KMS-11 (cell line): Measurements from ENCODE around the gene ITGA8.

Experiments used
- H2AFZ ChIP-seq: fragments of 200-600 bp; sonication (generic); 2 replicates; pipeline ENCODE4 v1.6.1; 2016; ENCODE audit warnings: antibody characterized with exemption, mixed run types, low read depth
- H3K27ac ChIP-seq: fragments of 200-600 bp; sonication (generic); 2 replicates; pipeline ENCODE4 v1.6.1; 2016; ENCODE audit warnings: mild to moderate bottlenecking, mixed run types
- H3K27me3 ChIP-seq: fragments of 200-600 bp; sonication (generic); 2 replicates; pipeline ENCODE4 v1.6.1; 2017; ENCODE audit warnings: mild to moderate bottlenecking, low read depth, mixed run types, moderate library complexity; ENCODE audit not compliant: insufficient read depth
- H3K36me3 ChIP-seq: fragments of 200-600 bp; sonication (generic); 2 replicates; pipeline ENCODE4 v1.6.1; 2017; ENCODE audit warnings: mild to moderate bottlenecking, mixed run types; ENCODE audit not compliant: insufficient read depth
- H3K4me1 ChIP-seq: fragments of 200-600 bp; sonication (generic); 2 replicates; pipeline ENCODE4 v1.6.1; 2016; ENCODE audit warnings: mild to moderate bottlenecking, low read depth, mixed run types; ENCODE audit not compliant: poor library complexity, severe bottlenecking
- H3K4me2 ChIP-seq: fragments of 200-600 bp; sonication (generic); 2 replicates; pipeline ENCODE4 v1.7.0; 2016; ENCODE audit warnings: mild to moderate bottlenecking, mixed run types
- H3K4me3 ChIP-seq: fragments of 200-600 bp; sonication (generic); IDR thresholded peaks from 2 replicates; pipeline ENCODE4 v1.6.1; 2017; ENCODE audit warnings: low read depth, low read length, mixed read lengths; ENCODE audit not compliant: insufficient read depth
- H3K79me2 ChIP-seq: fragments of 200-600 bp; sonication (generic); 2 replicates; pipeline ENCODE4 v1.6.1; 2016; ENCODE audit warnings: low read depth, mixed run types; ENCODE audit not compliant: insufficient read depth
- H3K9ac ChIP-seq: fragments of 200-600 bp; sonication (generic); 2 replicates; pipeline ENCODE4 v1.6.1; 2016; ENCODE audit warnings: mild to moderate bottlenecking, mixed run types
- H4K20me1 ChIP-seq: fragments of 200-600 bp; sonication (generic); 2 replicates; pipeline ENCODE4 v1.6.1; 2016; ENCODE audit warnings: mild to moderate bottlenecking, mixed run types; ENCODE audit not compliant: insufficient read depth
- CTCF ChIP-seq: fragments of 200-600 bp; sonication (generic); conservative IDR thresholded peaks from 2 replicates; pipeline ENCODE4 v1.6.1; 2017; ENCODE audit warnings: low read depth, mild to moderate bottlenecking, antibody characterized with exemption, low read length, moderate library complexity, mixed read lengths

The ITGA8 gene

GRCh38 chr10:15703944-15704580 lies 15.7 kb downstream of the ITGA8 start:
- H3K4me3 ChIP-seq = no peak overlapping the region
- H3K27me3 ChIP-seq = no peaks in the 10 kb centered on the region
- no peaks in the 10 kb centered on the region for H4K20me1 ChIP-seq
- no peak overlapping the region for H3K9ac ChIP-seq
- no peak for TF ChIP-seq CTCF
- H2AFZ ChIP-seq = no peak overlapping the region
- H3K4me2 ChIP-seq = no peak overlapping the region
- no peaks in the 10 kb centered on the region for H3K79me2 ChIP-seq
- H3K4me1 ChIP-seq = peaks cover 14% of the 10 kb centered on the region
- no peak overlapping the region for H3K27ac ChIP-seq
- no peaks in the 10 kb centered on the region for H3K36me3 ChIP-seq

GRCh38 chr10:15703151-15703880 lies 16.4 kb downstream of the ITGA8 start:
- Histone ChIP-seq H3K27ac (no peak overlapping the region), H2AFZ (no peak overlapping the region), H4K20me1 (no peaks in the 10 kb centered on the region), H3K4me2 (no peak overlapping the region), H3K9ac (no peak overlapping the region), H3K27me3 (no peaks in the 10 kb centered on the region), H3K4me3 (no peak overlapping the region), H3K36me3 (no peaks in the 10 kb centered on the region), H3K4me1 (peaks cover 14% of the 10 kb centered on the region), H3K79me2 (no peaks in the 10 kb centered on the region)
- TF ChIP-seq CTCF = no peak

GRCh38 chr10:15700078-15700674 lies 19.5 kb downstream of the ITGA8 start:
- H3K9ac ChIP-seq = no peak overlapping the region
- H3K27ac ChIP-seq = no peak overlapping the region
- no peaks in the 10 kb centered on the region for H3K27me3 ChIP-seq
- no peaks in the 10 kb centered on the region for H3K36me3 ChIP-seq
- no peak overlapping the region for H3K4me2 ChIP-seq
- no peak overlapping the region for H3K4me3 ChIP-seq
- H3K79me2 ChIP-seq = no peaks in the 10 kb centered on the region
- no peak overlapping the region for H2AFZ ChIP-seq
- H3K4me1 ChIP-seq = peaks cover 14% of the 10 kb centered on the region
- no peak for TF ChIP-seq CTCF
- no peaks in the 10 kb centered on the region for H4K20me1 ChIP-seq

- no peaks in the 10 kb centered on the region for H3K36me3 ChIP-seq
- no peak for TF ChIP-seq CTCF
- no peaks in the 10 kb centered on the region for H3K79me2 ChIP-seq
- H3K4me2 ChIP-seq = no peak overlapping the region
- no peaks in the 10 kb centered on the region for H3K27me3 ChIP-seq
- H3K4me1 ChIP-seq = no peaks in the 10 kb centered on the region
- H2AFZ ChIP-seq = no peak overlapping the region
- no peak overlapping the region for H3K27ac ChIP-seq
- H4K20me1 ChIP-seq = no peaks in the 10 kb centered on the region
- H3K4me3 ChIP-seq = no peak overlapping the region
- no peak overlapping the region for H3K9ac ChIP-seq
Observed at GRCh38 chr10:15695852-15696251, 23.9 kb downstream of the ITGA8 start.
